ENCODE data around the gene LYPD6B. TPM values are rescaled to one million over a fixed set of nuclear protein-coding genes. Genes with fewer than 3 reads are reported as not detected.

Gene LYPD6B
- total RNA-seq, 2 experiments from 2014 or later: not detected

- Histone ChIP-seq H2AFZ (ENCODE audit: low read length) (no peak overlapping the region), H3K27ac (ENCODE audit: low read depth, low read length, poor library complexity, severe bottlenecking) (no peak overlapping the region), H3K36me3 (ENCODE audit: insufficient read depth, low read length) (no peaks in the 10 kb centered on the region), H3K9me3 (ENCODE audit: low read length) (no peaks in the 10 kb centered on the region), H4K20me1 (ENCODE audit: insufficient read depth, low read length) (no peaks in the 10 kb centered on the region), H3K4me3 (ENCODE audit: low read depth, low read length, poor library complexity, severe bottlenecking) (no peak overlapping the region), H3K79me2 (ENCODE audit: insufficient read depth, low read depth, low read length) (no peaks in the 10 kb centered on the region), H3K4me1 (ENCODE audit: insufficient read depth, low read length, poor library complexity, severe bottlenecking) (no peaks in the 10 kb centered on the region), H3K9me2 (ENCODE audit: insufficient read depth, low read length) (no peaks in the 10 kb centered on the region), H3K4me2 (ENCODE audit: low read length) (no peak overlapping the region)
- no peak for DNase-seq (ENCODE audit: low spot score)
- TF ChIP-seq EZH2phosphoT487 (IDR thresholded peaks at IDR 0.05; ENCODE audit: borderline replicate concordance, low read depth, low read length) (no peak), CTCF (conservative IDR thresholded peaks at IDR 0.05; ENCODE audit: low read length) (no peak)
- ChIA-PET POLR2A (no interaction called here), CTCF (ENCODE audit: unreplicated experiment) (no interaction called here)
- no TSS peak for BruUV-seq (replicated peaks)
- intact Hi-C loops (cut with micrococcal nuclease; ENCODE audit: unreplicated experiment): no loop called here
Observed at GRCh38 chr2:149205143-149205542, 166.6 kb downstream of the LYPD6B start.

DNA sequence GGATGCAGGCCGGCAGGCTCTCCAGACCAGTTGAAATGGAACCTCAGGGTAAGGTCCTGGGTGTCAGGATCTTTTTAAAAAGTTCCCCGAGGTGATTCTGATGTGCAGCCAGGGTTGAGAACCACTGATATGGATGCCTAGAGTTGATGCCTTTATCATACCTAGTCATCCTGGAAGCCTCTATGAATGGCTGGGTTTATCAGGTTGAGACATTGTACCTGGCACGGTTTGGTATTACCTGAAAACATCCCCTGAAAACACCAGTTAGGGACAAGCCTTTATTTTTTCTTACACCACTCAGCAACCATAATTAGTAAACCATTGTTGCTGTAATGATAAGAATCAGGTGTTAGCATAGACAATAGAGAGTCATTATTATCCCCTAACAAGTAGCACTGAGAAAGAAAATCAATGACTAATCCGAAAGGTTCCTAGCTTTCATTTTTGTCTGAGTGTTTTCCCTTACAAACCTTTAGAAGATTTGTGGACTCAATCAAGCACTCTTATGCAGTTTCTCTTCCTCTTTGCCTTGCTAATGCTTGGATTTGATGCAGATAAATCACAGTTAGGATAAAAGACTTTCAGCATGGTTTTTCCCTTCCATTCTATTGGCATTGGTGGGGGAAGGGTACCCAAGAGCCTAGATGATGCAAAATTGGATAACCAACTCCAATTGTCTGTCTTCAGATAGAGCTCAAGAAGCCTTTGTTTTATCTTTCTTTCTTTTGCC is 175.4 kb downstream of the LYPD6B start:
- Histone ChIP-seq H3K4me3 (ENCODE audit: low read depth, low read length, poor library complexity, severe bottlenecking) (no peak overlapping the region), H3K79me2 (ENCODE audit: insufficient read depth, low read depth, low read length) (no peaks in the 10 kb centered on the region), H2AFZ (ENCODE audit: low read length) (no peak overlapping the region), H3K9me2 (ENCODE audit: insufficient read depth, low read length) (no peaks in the 10 kb centered on the region), H4K20me1 (ENCODE audit: insufficient read depth, low read length) (no peaks in the 10 kb centered on the region), H3K36me3 (ENCODE audit: insufficient read depth, low read length) (no peaks in the 10 kb centered on the region), H3K4me2 (ENCODE audit: low read length) (no peak overlapping the region), H3K27ac (ENCODE audit: low read depth, low read length, poor library complexity, severe bottlenecking) (no peak overlapping the region), H3K9me3 (ENCODE audit: low read length) (no peaks in the 10 kb centered on the region), H3K4me1 (ENCODE audit: insufficient read depth, low read length, poor library complexity, severe bottlenecking) (no peaks in the 10 kb centered on the region)
- ChIA-PET POLR2A (interaction anchor here (0.5 to 0.6 kb wide), 2 partner anchors 41 to 79 kb away, joined by 4 read pairs; no protein-coding TSS in a partner anchor), CTCF (ENCODE audit: unreplicated experiment) (no interaction called here)
- intact Hi-C loops (cut with micrococcal nuclease; ENCODE audit: unreplicated experiment): no loop called here
- no peak for TF ChIP-seq EZH2phosphoT487 (IDR thresholded peaks at IDR 0.05; ENCODE audit: borderline replicate concordance, low read depth, low read length)
- no peak for TF ChIP-seq CTCF (conservative IDR thresholded peaks at IDR 0.05; ENCODE audit: low read length)
- no peak for DNase-seq (ENCODE audit: low spot score)
- no TSS peak for BruUV-seq (replicated peaks)

GRCh38 chr2:149218497-149218896 is 180.0 kb downstream of the LYPD6B start:
- intact Hi-C loops (cut with micrococcal nuclease; ENCODE audit: unreplicated experiment): no loop called here

More at GRCh38 chr2:149218497-149218896, 180.0 kb downstream of the LYPD6B start:
- Histone ChIP-seq H3K9me3 (ENCODE audit: low read length) (no peaks in the 10 kb centered on the region), H3K36me3 (ENCODE audit: insufficient read depth, low read length) (no peaks in the 10 kb centered on the region), H3K4me2 (ENCODE audit: low read length) (no peak overlapping the region), H3K4me1 (ENCODE audit: insufficient read depth, low read length, poor library complexity, severe bottlenecking) (no peaks in the 10 kb centered on the region), H3K4me3 (ENCODE audit: low read depth, low read length, poor library complexity, severe bottlenecking) (no peak overlapping the region), H4K20me1 (ENCODE audit: insufficient read depth, low read length) (no peaks in the 10 kb centered on the region), H3K79me2 (ENCODE audit: insufficient read depth, low read depth, low read length) (no peaks in the 10 kb centered on the region), H2AFZ (ENCODE audit: low read length) (no peak overlapping the region), H3K9me2 (ENCODE audit: insufficient read depth, low read length) (no peaks in the 10 kb centered on the region), H3K27ac (ENCODE audit: low read depth, low read length, poor library complexity, severe bottlenecking) (no peak overlapping the region)
- TF ChIP-seq CTCF (conservative IDR thresholded peaks at IDR 0.05; ENCODE audit: low read length): no peak
- no peak for TF ChIP-seq EZH2phosphoT487 (IDR thresholded peaks at IDR 0.05; ENCODE audit: borderline replicate concordance, low read depth, low read length)
- POLR2A ChIA-PET: interaction anchor here (0.6 to 1.2 kb wide), 2 partner anchors 10 to 98 kb away, joined by 3 to 4 read pairs; no protein-coding TSS in a partner anchor
- CTCF ChIA-PET (ENCODE audit: unreplicated experiment): no interaction called here
- DNase-seq (ENCODE audit: low spot score): no peak
- BruUV-seq (replicated peaks): no TSS peak
